ENCODE data around the gene KRTAP9-8.

The KRTAP9-8 gene

DNA sequence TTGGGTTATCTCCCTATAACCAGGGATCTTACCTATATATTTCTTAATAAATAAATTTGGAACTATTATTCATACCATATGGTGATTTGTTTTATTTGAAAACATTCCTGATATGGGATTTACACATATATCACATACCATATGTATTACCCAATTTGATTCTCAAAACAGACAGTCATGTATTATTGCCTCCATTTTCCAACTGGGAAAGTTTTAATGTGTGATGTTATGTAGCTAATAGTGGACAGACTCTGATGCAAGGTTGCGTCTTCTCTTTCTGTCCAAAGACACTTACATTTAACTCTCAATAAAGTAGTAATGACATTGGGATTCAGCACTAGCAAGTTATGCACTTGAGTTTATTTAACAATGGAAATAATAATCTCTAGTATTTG is 18.5 kb downstream of the KRTAP9-8 start:
- H3K79me2 ChIP-seq (ENCODE audit: control insufficient read depth, insufficient read depth, low read length, poor library complexity): no peaks in the 10 kb centered on the region
- no peak overlapping the region for H3K9ac ChIP-seq (ENCODE audit: low read length)
- H2BK120ac ChIP-seq (ENCODE audit: insufficient read depth, low read length, poor library complexity): no peak overlapping the region
- no peak overlapping the region for H2AFZ ChIP-seq (ENCODE audit: insufficient read depth, low read length, poor library complexity)
- H4K12ac ChIP-seq (ENCODE audit: low read depth, low read length): no peak overlapping the region
- no peaks in the 10 kb centered on the region for H3K4me1 ChIP-seq (ENCODE audit: control insufficient read depth in 1 of 2, insufficient read depth in 2 of 2, low read length in 2 of 2)
- H3K27ac ChIP-seq (ENCODE audit: low read depth, low read length): no peak overlapping the region
- DNase-seq: no peak
- no peak overlapping the region for H3K23ac ChIP-seq (ENCODE audit: low read length)
- H3K27me3 ChIP-seq (ENCODE audit: insufficient read depth, low read length): no peaks in the 10 kb centered on the region
- no peak overlapping the region for H2BK5ac ChIP-seq (ENCODE audit: low read depth, low read length, poor library complexity)
- H2BK12ac ChIP-seq (ENCODE audit: low read length): no peak overlapping the region
- no peaks in the 10 kb centered on the region for H3K36me3 ChIP-seq (ENCODE audit: control insufficient read depth in 1 of 2, insufficient read depth in 2 of 2, low read length in 2 of 2)
- WGBS (ENCODE audit: extremely low coverage, insufficient coverage, insufficient read length): no CpG with 5 or more reads among the region's 1 CpG
- no peaks in the 10 kb centered on the region for H3K9me3 ChIP-seq (ENCODE audit: insufficient read depth, low read depth, low read length)
- no peak overlapping the region for H4K91ac ChIP-seq (ENCODE audit: low read depth, low read length)
- no peak overlapping the region for H3K4me2 ChIP-seq (ENCODE audit: low read length)
- no peak overlapping the region for H3K14ac ChIP-seq (ENCODE audit: low read length)
- no peak overlapping the region for H2AK5ac ChIP-seq (ENCODE audit: low read length)
- H3K18ac ChIP-seq (ENCODE audit: low read length): no peak overlapping the region
- no peaks in the 10 kb centered on the region for H3K79me1 ChIP-seq (ENCODE audit: low read length)
- H3K4ac ChIP-seq (ENCODE audit: low read depth, low read length): no peak overlapping the region
- no peak overlapping the region for H4K8ac ChIP-seq (ENCODE audit: low read depth, low read length)
- no peak overlapping the region for H3K4me3 ChIP-seq (ENCODE audit: low read depth, low read length)

DNA sequence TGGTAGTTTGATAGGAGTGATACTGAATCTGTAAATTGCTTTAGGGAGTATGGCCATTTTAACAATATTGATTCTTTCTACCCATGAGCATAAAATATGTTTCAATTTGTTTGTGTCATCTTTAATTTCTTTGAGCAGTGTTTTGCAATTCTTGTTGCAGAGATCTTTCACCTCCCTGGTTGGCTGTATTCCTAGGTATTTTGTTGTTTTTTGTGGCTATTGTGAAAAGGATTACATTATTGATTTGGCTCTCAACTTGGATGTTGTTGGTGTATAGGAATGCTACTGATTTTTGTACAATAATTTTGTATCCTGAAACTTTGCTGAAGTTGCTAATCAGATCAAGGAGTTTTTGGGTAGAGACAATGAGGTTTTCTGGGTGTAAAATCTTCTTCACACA is 20.6 kb downstream of the KRTAP9-8 start:
- Histone ChIP-seq H2AFZ (ENCODE audit: insufficient read depth, low read length, poor library complexity) (no peak overlapping the region), H3K36me3 (ENCODE audit: control insufficient read depth in 1 of 2, insufficient read depth in 2 of 2, low read length in 2 of 2) (no peaks in the 10 kb centered on the region), H3K79me1 (ENCODE audit: low read length) (no peaks in the 10 kb centered on the region), H3K23ac (ENCODE audit: low read length) (no peak overlapping the region), H2BK120ac (ENCODE audit: insufficient read depth, low read length, poor library complexity) (no peak overlapping the region), H2AK5ac (ENCODE audit: low read length) (no peak overlapping the region), H4K91ac (ENCODE audit: low read depth, low read length) (no peak overlapping the region), H2BK5ac (ENCODE audit: low read depth, low read length, poor library complexity) (no peak overlapping the region), H3K9ac (ENCODE audit: low read length) (no peak overlapping the region), H3K4me3 (ENCODE audit: low read depth, low read length) (no peak overlapping the region), H3K4me1 (ENCODE audit: control insufficient read depth in 1 of 2, insufficient read depth in 2 of 2, low read length in 2 of 2) (no peaks in the 10 kb centered on the region), H3K4ac (ENCODE audit: low read depth, low read length) (no peak overlapping the region), H3K18ac (ENCODE audit: low read length) (no peak overlapping the region), H4K12ac (ENCODE audit: low read depth, low read length) (no peak overlapping the region), H3K79me2 (ENCODE audit: control insufficient read depth, insufficient read depth, low read length, poor library complexity) (no peaks in the 10 kb centered on the region), H3K27ac (ENCODE audit: low read depth, low read length) (no peak overlapping the region), H3K4me2 (ENCODE audit: low read length) (no peak overlapping the region), H3K9me3 (ENCODE audit: insufficient read depth, low read depth, low read length) (no peaks in the 10 kb centered on the region), H3K27me3 (ENCODE audit: insufficient read depth, low read length) (no peaks in the 10 kb centered on the region), H3K14ac (ENCODE audit: low read length) (no peak overlapping the region), H4K8ac (ENCODE audit: low read depth, low read length) (no peak overlapping the region), H2BK12ac (ENCODE audit: low read length) (no peak overlapping the region)
- DNase-seq: no peak

DNA sequence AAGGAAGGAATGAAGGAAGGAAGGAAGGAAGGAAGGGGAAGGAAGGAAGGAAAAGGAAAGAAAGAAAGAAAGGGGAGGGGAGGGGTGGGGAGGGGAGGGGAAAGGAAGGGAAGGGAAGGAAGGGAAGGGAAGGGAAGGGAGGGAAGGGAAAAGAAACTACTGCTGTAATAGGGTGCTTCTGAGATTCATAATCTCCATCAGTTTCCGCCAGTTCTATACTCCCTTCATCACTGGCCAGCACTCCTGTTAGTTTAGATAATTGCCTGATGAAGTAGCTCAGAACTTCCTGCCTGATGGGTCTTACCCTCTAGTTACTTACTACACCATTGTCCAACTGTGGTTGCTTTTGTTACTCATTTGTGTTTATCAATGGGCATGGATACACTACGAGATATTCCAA is 25.4 kb downstream of the KRTAP9-8 start:
- Histone ChIP-seq H3K4me2 (ENCODE audit: low read length) (no peak overlapping the region), H3K36me3 (ENCODE audit: control insufficient read depth in 1 of 2, insufficient read depth in 2 of 2, low read length in 2 of 2) (no peaks in the 10 kb centered on the region), H3K4ac (ENCODE audit: low read depth, low read length) (no peak overlapping the region), H4K12ac (ENCODE audit: low read depth, low read length) (no peak overlapping the region), H2BK12ac (ENCODE audit: low read length) (no peak overlapping the region), H3K4me1 (ENCODE audit: control insufficient read depth in 1 of 2, insufficient read depth in 2 of 2, low read length in 2 of 2) (no peaks in the 10 kb centered on the region), H3K9ac (ENCODE audit: low read length) (no peak overlapping the region), H2BK5ac (ENCODE audit: low read depth, low read length, poor library complexity) (no peak overlapping the region), H4K91ac (ENCODE audit: low read depth, low read length) (no peak overlapping the region), H3K27me3 (ENCODE audit: insufficient read depth, low read length) (no peaks in the 10 kb centered on the region), H2BK120ac (ENCODE audit: insufficient read depth, low read length, poor library complexity) (no peak overlapping the region), H3K27ac (ENCODE audit: low read depth, low read length) (no peak overlapping the region), H3K4me3 (ENCODE audit: low read depth, low read length) (no peak overlapping the region), H3K79me1 (ENCODE audit: low read length) (no peaks in the 10 kb centered on the region), H3K79me2 (ENCODE audit: control insufficient read depth, insufficient read depth, low read length, poor library complexity) (no peaks in the 10 kb centered on the region), H2AFZ (ENCODE audit: insufficient read depth, low read length, poor library complexity) (no peak overlapping the region), H4K8ac (ENCODE audit: low read depth, low read length) (no peak overlapping the region), H3K23ac (ENCODE audit: low read length) (no peak overlapping the region), H3K9me3 (ENCODE audit: insufficient read depth, low read depth, low read length) (no peaks in the 10 kb centered on the region), H2AK5ac (ENCODE audit: low read length) (no peak overlapping the region), H3K14ac (ENCODE audit: low read length) (no peak overlapping the region), H3K18ac (ENCODE audit: low read length) (no peak overlapping the region)
- WGBS (ENCODE audit: extremely low coverage, insufficient coverage, insufficient read length): no CpG with 5 or more reads among the region's 2 CpGs
- DNase-seq: no peak

DNA sequence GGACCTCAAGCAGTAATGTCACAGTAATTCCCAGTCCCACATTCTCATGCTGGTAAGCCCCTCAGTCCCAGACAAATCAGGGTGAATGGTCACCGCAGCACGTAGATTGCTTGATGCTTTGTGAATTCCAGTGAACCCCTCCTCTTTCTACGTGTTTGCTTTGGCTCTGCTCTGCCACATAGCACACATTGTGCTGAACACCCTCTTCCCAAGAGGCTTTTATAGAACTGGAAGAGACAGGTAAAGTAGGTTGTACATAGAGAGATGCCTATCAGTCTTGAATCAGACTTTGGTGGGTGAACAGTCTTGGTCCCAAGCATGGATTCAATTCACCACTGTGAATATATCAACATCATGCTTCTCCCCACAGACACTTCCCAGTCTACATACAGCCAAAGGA is 26.8 kb downstream of the KRTAP9-8 start:
- Histone ChIP-seq H4K12ac (ENCODE audit: low read depth, low read length) (no peak overlapping the region), H4K91ac (ENCODE audit: low read depth, low read length) (no peak overlapping the region), H2BK5ac (ENCODE audit: low read depth, low read length, poor library complexity) (no peak overlapping the region), H3K9ac (ENCODE audit: low read length) (no peak overlapping the region), H3K27ac (ENCODE audit: low read depth, low read length) (no peak overlapping the region), H3K36me3 (ENCODE audit: control insufficient read depth in 1 of 2, insufficient read depth in 2 of 2, low read length in 2 of 2) (no peaks in the 10 kb centered on the region), H3K4ac (ENCODE audit: low read depth, low read length) (no peak overlapping the region), H3K4me2 (ENCODE audit: low read length) (no peak overlapping the region), H2BK120ac (ENCODE audit: insufficient read depth, low read length, poor library complexity) (no peak overlapping the region), H3K4me3 (ENCODE audit: low read depth, low read length) (no peak overlapping the region), H3K4me1 (ENCODE audit: control insufficient read depth in 1 of 2, insufficient read depth in 2 of 2, low read length in 2 of 2) (no peaks in the 10 kb centered on the region), H3K79me2 (ENCODE audit: control insufficient read depth, insufficient read depth, low read length, poor library complexity) (no peaks in the 10 kb centered on the region), H3K18ac (ENCODE audit: low read length) (no peak overlapping the region), H3K23ac (ENCODE audit: low read length) (no peak overlapping the region), H3K79me1 (ENCODE audit: low read length) (no peaks in the 10 kb centered on the region), H3K9me3 (ENCODE audit: insufficient read depth, low read depth, low read length) (no peaks in the 10 kb centered on the region), H2AFZ (ENCODE audit: insufficient read depth, low read length, poor library complexity) (no peak overlapping the region), H3K14ac (ENCODE audit: low read length) (no peak overlapping the region), H3K27me3 (ENCODE audit: insufficient read depth, low read length) (no peaks in the 10 kb centered on the region), H2AK5ac (ENCODE audit: low read length) (no peak overlapping the region), H2BK12ac (ENCODE audit: low read length) (no peak overlapping the region), H4K8ac (ENCODE audit: low read depth, low read length) (no peak overlapping the region)
- WGBS (ENCODE audit: extremely low coverage, insufficient coverage, insufficient read length): no CpG with 5 or more reads among the region's 3 CpGs
- no peak for DNase-seq

DNA sequence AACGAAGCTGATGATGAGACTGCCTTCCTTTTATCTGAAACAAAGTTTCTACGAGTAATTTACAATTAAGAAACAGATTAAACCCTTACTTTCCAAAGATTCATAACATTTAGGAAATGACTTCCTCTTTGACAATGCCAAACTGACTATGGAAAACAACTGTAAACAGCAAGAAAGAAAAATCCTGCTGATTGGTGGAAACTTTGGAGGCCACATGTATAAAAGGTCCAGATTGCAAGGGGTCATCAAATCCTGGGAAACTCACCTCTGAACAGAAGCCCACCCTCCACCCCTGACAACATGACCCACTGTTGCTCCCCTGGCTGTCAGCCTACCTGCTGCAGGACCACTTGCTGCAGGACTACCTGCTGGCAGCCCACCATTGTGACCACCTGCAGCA is 27.3 kb downstream of the KRTAP9-8 start, which contains the start of gene KRTAP9-6:
TSS of gene KRTAP9-6 (plus strand) at position 301 of the 400 bp plus-strand sequence. CDS start at position 301, 0 bp downstream.
- no peak within 1 kb of the TSS for H3K18ac ChIP-seq (ENCODE audit: low read length)
- no CpG with 5 or more reads among the region's 2 CpGs for WGBS (ENCODE audit: extremely low coverage, insufficient coverage, insufficient read length)

More for the DNA sequence above, 27.3 kb downstream of the KRTAP9-8 start, which contains the start of gene KRTAP9-6:
- Histone ChIP-seq H3K27ac (ENCODE audit: low read depth, low read length) (no peak within 1 kb of the TSS), H2BK12ac (ENCODE audit: low read length) (no peak within 1 kb of the TSS), H2AFZ (ENCODE audit: insufficient read depth, low read length, poor library complexity) (no peak within 1 kb of the TSS), H2BK120ac (ENCODE audit: insufficient read depth, low read length, poor library complexity) (no peak within 1 kb of the TSS), H4K91ac (ENCODE audit: low read depth, low read length) (no peak within 1 kb of the TSS), H3K23ac (ENCODE audit: low read length) (no peak within 1 kb of the TSS), H2BK5ac (ENCODE audit: low read depth, low read length, poor library complexity) (no peak within 1 kb of the TSS), H3K36me3 (ENCODE audit: control insufficient read depth in 1 of 2, insufficient read depth in 2 of 2, low read length in 2 of 2) (no peaks in the 10 kb centered on the region), H3K4me2 (ENCODE audit: low read length) (no peak within 1 kb of the TSS), H4K12ac (ENCODE audit: low read depth, low read length) (no peak within 1 kb of the TSS), H3K9me3 (ENCODE audit: insufficient read depth, low read depth, low read length) (no peaks in the 10 kb centered on the region), H3K79me1 (ENCODE audit: low read length) (no peaks in the 10 kb centered on the region), H2AK5ac (ENCODE audit: low read length) (no peak within 1 kb of the TSS), H4K8ac (ENCODE audit: low read depth, low read length) (no peak within 1 kb of the TSS), H3K4ac (ENCODE audit: low read depth, low read length) (no peak within 1 kb of the TSS), H3K9ac (ENCODE audit: low read length) (no peak within 1 kb of the TSS), H3K4me1 (ENCODE audit: control insufficient read depth in 1 of 2, insufficient read depth in 2 of 2, low read length in 2 of 2) (no peaks in the 10 kb centered on the region), H3K14ac (ENCODE audit: low read length) (no peak within 1 kb of the TSS), H3K27me3 (ENCODE audit: insufficient read depth, low read length) (no peaks in the 10 kb centered on the region), H3K79me2 (ENCODE audit: control insufficient read depth, insufficient read depth, low read length, poor library complexity) (no peaks in the 10 kb centered on the region), H3K4me3 (ENCODE audit: low read depth, low read length) (no peak within 1 kb of the TSS)
- DNase-seq: no peak

Data from trophoblast cell (in vitro differentiated cells and primary cell).